Measurements from ENCODE around the gene RDH16.
A peak's percentile ranks its signal among the peaks of the same experiment; 100 is the strongest.
"Not testable (repeated sequence)": the region's sequence is repeated elsewhere in the genome, so short reads cannot be mapped to it uniquely, and the experiment has no call there.

The RDH16 gene

GRCh38 chr12:56916296-56916995, 41.0 kb downstream of the RDH16 start:
- FAIRE-seq = no peak

GRCh38 chr12:56914724-56915123, 42.7 kb downstream of the RDH16 start:
- no peak for FAIRE-seq

- peak; percentile 98 for FAIRE-seq
These were observed 43.2 kb downstream of the RDH16 start for GRCh38 chr12:56914256-56914655.

GRCh38 chr12:56909403-56909802, 48.0 kb downstream of the RDH16 start:
- not testable (repeated sequence) for FAIRE-seq

- no peak for FAIRE-seq
These were observed 49.3 kb downstream of the RDH16 start for GRCh38 chr12:56908136-56908535.

GRCh38 chr12:56905852-56906251, 51.6 kb downstream of the RDH16 start:
- no peak for FAIRE-seq

- FAIRE-seq = no peak
These were observed 54.0 kb downstream of the RDH16 start for GRCh38 chr12:56903374-56903773.

All from endometrium (tissue), 2 donors.